GM18511 (cell line): Measurements from ENCODE around the gene TELO2.

Experiments used
- ATAC-seq: cut with Tn5 transposase; IDR thresholded peaks from one replicate; pipeline ENCODE4 v1.9.1; 2021; ENCODE audit warnings: mild to moderate bottlenecking, moderate library complexity; ENCODE audit not compliant: unreplicated experiment

TELO2 gene

GRCh38 chr16:1533443-1533951 is 40.3 kb downstream of the TELO2 start, which contains the start of gene TMEM204:
TSS of gene TMEM204 (plus strand) at chr16:1533666. CDS start at chr16:1534276, 610 bp downstream.
- no peak for ATAC-seq

- ATAC-seq, result no peak
These were observed 41.2 kb downstream of the TELO2 start for GRCh38 chr16:1534021-1535020.

- no peak for ATAC-seq
These were observed 42.5 kb downstream of the TELO2 start for GRCh38 chr16:1535391-1536291.

- ATAC-seq, result no peak
These were observed 43.4 kb downstream of the TELO2 start for GRCh38 chr16:1536601-1537000.

- no peak for ATAC-seq
These were observed 44.0 kb downstream of the TELO2 start for GRCh38 chr16:1537138-1537577.

- no peak for ATAC-seq
These were observed 44.7 kb downstream of the TELO2 start for GRCh38 chr16:1537763-1538289.

GRCh38 chr16:1538804-1539520 is 45.8 kb downstream of the TELO2 start:
- no peak for ATAC-seq

- ATAC-seq, result no peak
These were observed 46.8 kb downstream of the TELO2 start for GRCh38 chr16:1539720-1540555.

GRCh38 chr16:1540556-1540855 is 47.3 kb downstream of the TELO2 start:
- ATAC-seq, result no peak

- no peak for ATAC-seq
These were observed 48.4 kb downstream of the TELO2 start for GRCh38 chr16:1541293-1542165.

GRCh38 chr16:1542166-1542500 is 49.0 kb downstream of the TELO2 start:
- ATAC-seq, result no peak

GRCh38 chr16:1542533-1542932 is 49.4 kb downstream of the TELO2 start:
- ATAC-seq, result no peak

- no peak for ATAC-seq
These were observed 50.1 kb downstream of the TELO2 start for GRCh38 chr16:1543085-1543896.

GRCh38 chr16:1545044-1546040 is 52.2 kb downstream of the TELO2 start:
- no peak for ATAC-seq

- no peak for ATAC-seq
These were observed 53.3 kb downstream of the TELO2 start for GRCh38 chr16:1546430-1546829.

GRCh38 chr16:1548233-1548632 is 55.1 kb downstream of the TELO2 start:
- no peak for ATAC-seq

- ATAC-seq, result no peak
These were observed 55.6 kb downstream of the TELO2 start for GRCh38 chr16:1548727-1549126.
